HEK293 (cell line): ENCODE data around the gene LBX2.
A peak's percentile ranks its signal among the peaks of the same experiment; 100 is the strongest.

Experiments
- CTCF ChIA-PET: fragments of 350-600 bp; formaldehyde crosslinking; extraction: SDS; loops from one replicate; lab custom pipeline; 2021; ENCODE audit warnings: antibody characterized with exemption; lab: Yijun Ruan, JAX
- POLR2A ChIA-PET: fragments of 300-600 bp; formaldehyde crosslinking; extraction: SDS; loops from one replicate; lab custom pipeline; 2020; ENCODE audit warnings: antibody characterized with exemption, inconsistent platforms; lab: Yijun Ruan, JAX
- H3K27ac ChIP-seq: fragments of 200-500 bp; sonication (Bioruptor generic); 2 replicates; pipeline ENCODE4 v1.5.1; 2014; ENCODE audit warnings: low read depth, low read length, control low read depth, inconsistent platforms; ENCODE audit errors: extremely low read depth
- H3K36me3 ChIP-seq, 2 experiments: fragments of 200-500 bp in 1 of 2; sonication (Bioruptor generic) in 1 of 2; 1 replicate in 1 of 2; 2 replicates in 1 of 2; pipeline ENCODE4 v1.5.1; 2014 to 2017; ENCODE audit warnings: inconsistent platforms in 2 of 2, low read length in 2 of 2; ENCODE audit not compliant: control insufficient read depth in 2 of 2, insufficient read depth in 1 of 2
- H3K4me1 ChIP-seq: fragments of 200-500 bp; sonication (Bioruptor generic); 2 replicates; pipeline ENCODE4 v1.5.1; 2014; ENCODE audit warnings: mild to moderate bottlenecking, low read length, inconsistent platforms; ENCODE audit not compliant: control insufficient read depth, insufficient read depth
- H3K4me3 ChIP-seq: 2 replicates; pipeline ENCODE4 v1.5.1; 2011; ENCODE audit warnings: low read depth, mild to moderate bottlenecking, control low read depth, low read length, moderate library complexity
- H3K9me3 ChIP-seq: fragments of 200-500 bp; sonication (Bioruptor generic); 2 replicates; pipeline ENCODE4 v1.5.1; 2014; ENCODE audit warnings: low read depth, low read length, inconsistent platforms; ENCODE audit not compliant: control insufficient read depth, insufficient read depth
- EGR2 ChIP-seq: fragments of 450-650 bp; formaldehyde crosslinking; IDR thresholded peaks from 2 replicates; pipeline ENCODE4 v1.5.1; 2016; ENCODE audit warnings: low read depth, missing biosample characterization, missing genetic modification characterization
- SCRT1 ChIP-seq: fragments of 450-650 bp; formaldehyde crosslinking; IDR thresholded peaks from 2 replicates; pipeline ENCODE4 v1.5.1; 2016; ENCODE audit warnings: missing biosample characterization, missing genetic modification characterization, borderline replicate concordance
- ZBTB17 ChIP-seq: fragments of 450-650 bp; formaldehyde crosslinking; IDR thresholded peaks from 2 replicates; pipeline ENCODE4 v1.5.1; 2016; ENCODE audit warnings: missing biosample characterization, missing genetic modification characterization
- ZBTB8A ChIP-seq: fragments of 450-650 bp; formaldehyde crosslinking; IDR thresholded peaks from 2 replicates; pipeline ENCODE4 v1.5.1; 2016; ENCODE audit warnings: missing biosample characterization, missing genetic modification characterization
- ZFHX2 ChIP-seq: fragments of 450-650 bp; formaldehyde crosslinking; conservative IDR thresholded peaks from 2 replicates; pipeline ENCODE4 v1.5.1; 2016; ENCODE audit warnings: missing biosample characterization, missing genetic modification characterization
- ZFP41 ChIP-seq: fragments of 450-650 bp; formaldehyde crosslinking; IDR thresholded peaks from 2 replicates; pipeline ENCODE4 v1.5.1; 2016; ENCODE audit warnings: missing biosample characterization, missing genetic modification characterization, borderline replicate concordance
- ZNF132 ChIP-seq: fragments of 450-650 bp; formaldehyde crosslinking; IDR thresholded peaks from 2 replicates; pipeline ENCODE4 v1.5.1; 2017; ENCODE audit warnings: missing biosample characterization, missing genetic modification characterization, borderline replicate concordance
- ZNF341 ChIP-seq: fragments of 450-650 bp; formaldehyde crosslinking; IDR thresholded peaks from 2 replicates; pipeline ENCODE4; 2016; ENCODE audit warnings: low read depth, missing biosample characterization, missing genetic modification characterization
- ZNF707 ChIP-seq: fragments of 450-650 bp; formaldehyde crosslinking; IDR thresholded peaks from 2 replicates; pipeline ENCODE4 v1.5.1; 2016; ENCODE audit warnings: missing biosample characterization, missing genetic modification characterization
- TF ChIP-seq, protein P1 (sequence below): fragments of 450-650 bp; formaldehyde crosslinking; IDR thresholded peaks from 2 replicates; pipeline ENCODE4 v1.5.1; 2016; ENCODE audit warnings: missing biosample characterization, missing genetic modification characterization
- TF ChIP-seq, protein P2 (sequence below): fragments of 450-650 bp; IDR thresholded peaks from 2 replicates; pipeline ENCODE4 v1.5.1; 2018; ENCODE audit warnings: missing biosample characterization, mild to moderate bottlenecking, missing genetic modification characterization
- TF ChIP-seq, protein P3 (sequence below): fragments of 450-650 bp; formaldehyde crosslinking; IDR thresholded peaks from 2 replicates; pipeline ENCODE4 v1.5.1; 2016; ENCODE audit warnings: missing biosample characterization, missing genetic modification characterization

LBX2 gene

DNA sequence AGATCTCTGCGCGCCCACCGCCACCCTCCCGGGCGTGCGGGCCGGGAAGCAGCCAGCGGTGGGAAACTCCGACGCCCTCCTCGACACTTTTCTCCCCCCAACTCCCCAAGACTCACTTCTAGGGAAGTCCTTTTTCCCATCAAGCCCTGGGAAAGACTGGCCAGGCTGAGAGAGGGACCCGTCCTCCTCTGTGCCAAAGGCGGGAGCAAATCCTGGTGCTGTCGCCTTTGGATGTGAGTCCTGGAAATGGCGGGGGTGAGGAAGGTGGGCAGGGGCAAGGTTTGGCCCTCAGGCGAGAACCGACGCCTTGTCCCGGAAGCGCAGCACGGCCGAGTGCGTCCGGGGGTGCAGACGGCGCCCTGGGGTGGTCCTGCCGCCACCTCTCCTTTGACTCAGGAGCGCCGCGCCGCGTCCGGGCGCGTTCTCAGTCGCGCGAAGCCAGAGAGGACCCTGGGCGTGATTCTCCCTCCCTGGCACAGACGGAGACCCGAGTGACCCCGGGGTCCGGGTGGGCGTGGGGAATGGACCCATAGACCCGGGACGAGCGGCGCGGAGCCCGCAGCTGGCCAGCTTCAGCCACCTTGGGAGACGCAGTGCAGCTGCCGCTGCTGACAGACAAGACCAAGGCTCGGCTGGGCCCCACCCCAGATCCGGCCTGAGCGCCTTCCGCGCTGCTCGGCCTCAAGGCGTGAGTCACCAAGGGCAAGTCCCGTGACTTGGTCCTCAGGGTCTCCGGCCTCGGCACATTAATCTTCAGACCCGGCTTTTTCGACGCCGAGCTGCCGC lies 3.5 kb upstream of the LBX2 start (continued):
- TF ChIP-seq, protein P1, sequence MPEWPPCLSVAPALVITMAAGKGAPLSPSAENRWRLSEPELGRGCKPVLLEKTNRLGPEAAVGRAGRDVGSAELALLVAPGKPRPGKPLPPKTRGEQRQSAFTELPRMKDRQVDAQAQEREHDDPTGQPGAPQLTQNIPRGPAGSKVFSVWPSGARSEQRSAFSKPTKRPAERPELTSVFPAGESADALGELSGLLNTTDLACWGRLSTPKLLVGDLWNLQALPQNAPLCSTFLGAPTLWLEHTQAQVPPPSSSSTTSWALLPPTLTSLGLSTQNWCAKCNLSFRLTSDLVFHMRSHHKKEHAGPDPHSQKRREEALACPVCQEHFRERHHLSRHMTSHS (tag by site-specific recombination): no peak
- TF ChIP-seq ZNF132 (tag by site-specific recombination) (no peak), ZFP41 (tag by site-specific recombination) (no peak)

DNA sequence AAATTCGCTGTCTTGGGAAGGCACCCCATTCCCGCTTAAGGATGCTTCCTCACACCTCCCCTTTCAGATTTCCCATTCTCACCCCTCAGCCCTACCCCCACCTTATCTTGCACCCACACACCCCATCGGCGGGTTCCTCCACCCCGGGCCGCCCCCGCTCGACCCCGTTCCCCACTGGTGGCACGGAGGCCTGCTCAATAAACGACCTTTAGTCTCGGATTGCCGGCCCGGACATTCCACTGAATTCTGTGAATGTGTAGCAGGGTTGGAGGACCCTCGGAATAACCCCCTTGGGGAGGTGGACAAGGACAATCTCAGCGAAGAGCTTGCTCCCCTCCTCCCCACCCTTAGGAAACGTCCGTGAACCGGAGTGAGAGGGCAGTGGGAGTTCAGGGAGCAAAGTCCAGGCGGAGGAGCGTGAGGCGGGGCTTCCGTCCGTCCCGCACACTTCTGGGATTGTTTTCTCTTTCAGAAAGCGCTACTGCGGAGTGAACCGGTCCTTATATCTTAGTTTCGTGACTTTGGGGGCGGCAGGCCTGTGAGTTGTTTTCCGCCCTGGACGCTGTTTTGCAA lies 2.8 kb upstream of the LBX2 start:
- no peaks in the 10 kb centered on the region for H3K9me3 ChIP-seq
- H3K27ac ChIP-seq: no peak overlapping the region
- H3K4me1 ChIP-seq: no peaks in the 10 kb centered on the region
- peak; percentile 55 for TF ChIP-seq ZFHX2
- no peak for TF ChIP-seq ZNF707
- TF ChIP-seq EGR2 (tag by site-specific recombination): peak; percentile 30; the same call in 1 of the 2 replicates
- CTCF ChIA-PET: interaction anchor here (1.4 kb wide), 1 partner anchor 10 kb away, joined by 3 read pairs; no protein-coding TSS in a partner anchor
- H3K4me3 ChIP-seq: peak overlapping the region; percentile 36
- POLR2A ChIA-PET: interaction anchor here (0.6 to 1.6 kb wide), 3 partner anchors 9 to 86 kb away, joined by 4 to 7 read pairs (median 5); partner anchors contain the start of genes CCDC142 and TTC31
- peaks cover 4 to 20% of the 10 kb centered on the region in 2 experiments; a peak in 2 of 3 replicates for H3K36me3 ChIP-seq

DNA sequence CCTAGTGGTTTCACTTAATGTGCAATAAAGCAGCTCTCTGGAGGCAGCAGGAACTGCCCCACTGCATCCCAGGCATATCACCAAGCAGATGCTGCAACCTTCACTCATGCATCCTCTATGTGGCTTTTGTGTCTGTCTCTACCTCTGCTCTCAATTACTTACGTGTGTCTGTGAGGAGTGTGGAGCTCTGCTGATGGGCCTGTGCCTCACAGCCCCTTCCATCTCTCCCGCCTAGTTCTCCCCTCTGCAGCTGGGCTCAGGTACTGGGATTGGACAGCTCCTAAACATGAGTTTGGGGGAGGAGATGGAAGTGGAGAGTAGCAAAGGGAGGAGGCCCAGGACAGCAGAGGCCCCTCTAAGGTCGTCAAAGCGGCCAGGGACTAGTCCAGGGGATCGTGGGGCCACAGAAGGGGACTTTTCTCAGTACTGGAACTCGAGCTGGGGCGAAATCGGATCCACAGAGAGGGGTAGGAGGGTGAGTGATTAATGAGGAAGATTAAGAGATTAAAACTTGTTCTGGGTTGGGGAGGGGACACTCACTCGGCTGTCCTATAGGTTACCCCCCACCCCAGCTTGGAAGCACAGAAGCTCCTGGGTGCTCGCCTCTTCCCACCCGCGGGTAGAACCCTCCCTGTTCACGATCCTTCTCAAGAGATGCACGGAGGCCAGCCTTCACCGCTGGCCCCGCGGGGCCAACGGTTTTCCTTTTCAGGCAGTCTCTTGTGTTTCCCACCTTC lies 2.1 kb upstream of the LBX2 start:
- POLR2A ChIA-PET: interaction anchor here (0.6 to 1.6 kb wide), 4 partner anchors 9 to 19 kb away, joined by 3 to 7 read pairs (median 4); partner anchors contain the start of genes CCDC142 and TTC31
- Histone ChIP-seq H3K36me3 (peaks cover 4 to 20% of the 10 kb centered on the region in 2 experiments; a peak in 2 of 3 replicates), H3K9me3 (no peaks in the 10 kb centered on the region), H3K4me3 (no peak overlapping the region), H3K27ac (no peak overlapping the region), H3K4me1 (no peaks in the 10 kb centered on the region)
- TF ChIP-seq, protein P2, sequence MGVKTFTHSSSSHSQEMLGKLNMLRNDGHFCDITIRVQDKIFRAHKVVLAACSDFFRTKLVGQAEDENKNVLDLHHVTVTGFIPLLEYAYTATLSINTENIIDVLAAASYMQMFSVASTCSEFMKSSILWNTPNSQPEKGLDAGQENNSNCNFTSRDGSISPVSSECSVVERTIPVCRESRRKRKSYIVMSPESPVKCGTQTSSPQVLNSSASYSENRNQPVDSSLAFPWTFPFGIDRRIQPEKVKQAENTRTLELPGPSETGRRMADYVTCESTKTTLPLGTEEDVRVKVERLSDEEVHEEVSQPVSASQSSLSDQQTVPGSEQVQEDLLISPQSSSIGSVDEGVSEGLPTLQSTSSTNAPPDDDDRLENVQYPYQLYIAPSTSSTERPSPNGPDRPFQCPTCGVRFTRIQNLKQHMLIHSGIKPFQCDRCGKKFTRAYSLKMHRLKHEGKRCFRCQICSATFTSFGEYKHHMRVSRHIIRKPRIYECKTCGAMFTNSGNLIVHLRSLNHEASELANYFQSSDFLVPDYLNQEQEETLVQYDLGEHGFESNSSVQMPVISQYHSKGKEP (tag by site-specific recombination): peak; percentile 72
- TF ChIP-seq, protein P3, sequence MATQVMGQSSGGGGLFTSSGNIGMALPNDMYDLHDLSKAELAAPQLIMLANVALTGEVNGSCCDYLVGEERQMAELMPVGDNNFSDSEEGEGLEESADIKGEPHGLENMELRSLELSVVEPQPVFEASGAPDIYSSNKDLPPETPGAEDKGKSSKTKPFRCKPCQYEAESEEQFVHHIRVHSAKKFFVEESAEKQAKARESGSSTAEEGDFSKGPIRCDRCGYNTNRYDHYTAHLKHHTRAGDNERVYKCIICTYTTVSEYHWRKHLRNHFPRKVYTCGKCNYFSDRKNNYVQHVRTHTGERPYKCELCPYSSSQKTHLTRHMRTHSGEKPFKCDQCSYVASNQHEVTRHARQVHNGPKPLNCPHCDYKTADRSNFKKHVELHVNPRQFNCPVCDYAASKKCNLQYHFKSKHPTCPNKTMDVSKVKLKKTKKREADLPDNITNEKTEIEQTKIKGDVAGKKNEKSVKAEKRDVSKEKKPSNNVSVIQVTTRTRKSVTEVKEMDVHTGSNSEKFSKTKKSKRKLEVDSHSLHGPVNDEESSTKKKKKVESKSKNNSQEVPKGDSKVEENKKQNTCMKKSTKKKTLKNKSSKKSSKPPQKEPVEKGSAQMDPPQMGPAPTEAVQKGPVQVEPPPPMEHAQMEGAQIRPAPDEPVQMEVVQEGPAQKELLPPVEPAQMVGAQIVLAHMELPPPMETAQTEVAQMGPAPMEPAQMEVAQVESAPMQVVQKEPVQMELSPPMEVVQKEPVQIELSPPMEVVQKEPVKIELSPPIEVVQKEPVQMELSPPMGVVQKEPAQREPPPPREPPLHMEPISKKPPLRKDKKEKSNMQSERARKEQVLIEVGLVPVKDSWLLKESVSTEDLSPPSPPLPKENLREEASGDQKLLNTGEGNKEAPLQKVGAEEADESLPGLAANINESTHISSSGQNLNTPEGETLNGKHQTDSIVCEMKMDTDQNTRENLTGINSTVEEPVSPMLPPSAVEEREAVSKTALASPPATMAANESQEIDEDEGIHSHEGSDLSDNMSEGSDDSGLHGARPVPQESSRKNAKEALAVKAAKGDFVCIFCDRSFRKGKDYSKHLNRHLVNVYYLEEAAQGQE (tag by site-specific recombination): peak; percentile 87
- TF ChIP-seq ZBTB8A (tag by site-specific recombination): no peak
- TF ChIP-seq SCRT1 (tag by site-specific recombination): no peak
- TF ChIP-seq ZBTB17 (tag by site-specific recombination): peak; percentile 96
- TF ChIP-seq ZNF341 (tag by site-specific recombination): peak; percentile 67
- CTCF ChIA-PET: interaction anchor here (0.8 to 1.4 kb wide), 2 partner anchors 9 to 85 kb away, joined by 3 to 5 read pairs; no protein-coding TSS in a partner anchor
